GM23338 (cell line): Measurements from ENCODE around the gene RNU5D-1. TPM values are rescaled to one million over a fixed set of nuclear protein-coding genes. Genes with fewer than 3 reads are reported as not detected.

Experiments used
- ATAC-seq: fragments of 200-7000 bp; cut with Tn5 transposase; 3 replicates; pipeline ENCODE4 v1.9.1; 2020
- DNase-seq: peaks from one replicate; pipeline ENCODE4 v3.0.0-alpha.2; 2015; ENCODE audit warnings: low spot score
- H2AFZ ChIP-seq: fragments of 200-600 bp; sonication (generic); 2 replicates; pipeline ENCODE4 v1.8.0; 2016; ENCODE audit warnings: antibody characterized with exemption, mild to moderate bottlenecking, moderate library complexity
- H3F3A ChIP-seq: fragments of 200-600 bp; sonication (generic); replicated peaks from 2 replicates; pipeline ENCODE4 v1.8.0; 2017; ENCODE audit warnings: antibody characterized with exemption, mixed run types, low read depth
- H3K27ac ChIP-seq: fragments of 200-600 bp; sonication (generic); 2 replicates; pipeline ENCODE4 v1.6.1; 2016; ENCODE audit warnings: low read depth
- H3K27me3 ChIP-seq: fragments of 200-600 bp; sonication (generic); 2 replicates; pipeline ENCODE4 v1.8.0; 2016; ENCODE audit warnings: mild to moderate bottlenecking, mixed run types, moderate library complexity; ENCODE audit not compliant: insufficient read depth
- H3K36me3 ChIP-seq: fragments of 200-600 bp; sonication (generic); 2 replicates; pipeline ENCODE4 v1.8.0; 2016; ENCODE audit warnings: mild to moderate bottlenecking; ENCODE audit not compliant: insufficient read depth
- H3K4me1 ChIP-seq: fragments of 200-600 bp; sonication (generic); 2 replicates; pipeline ENCODE4 v1.8.0; 2016; ENCODE audit warnings: mild to moderate bottlenecking, moderate library complexity; ENCODE audit not compliant: insufficient read depth
- H3K4me2 ChIP-seq: fragments of 200-600 bp; sonication (generic); 2 replicates; pipeline ENCODE4 v1.7.1; 2017; ENCODE audit warnings: mixed run types
- H3K4me3 ChIP-seq: fragments of 200-600 bp; sonication (generic); 2 replicates; pipeline ENCODE4 v1.6.1; 2016; ENCODE audit warnings: mixed run types
- H3K79me2 ChIP-seq: fragments of 200-600 bp; sonication (generic); replicated peaks from 2 replicates; pipeline ENCODE4 v1.8.0; 2017; ENCODE audit warnings: mild to moderate bottlenecking; ENCODE audit not compliant: insufficient read depth
- H3K9me2 ChIP-seq: fragments of 200-600 bp; sonication (generic); 2 replicates; pipeline ENCODE4 v1.8.0; 2017; ENCODE audit not compliant: insufficient read depth
- H4K20me1 ChIP-seq: fragments of 200-600 bp; sonication (generic); replicated peaks from 2 replicates; pipeline ENCODE4 v1.8.0; 2017; ENCODE audit warnings: mild to moderate bottlenecking; ENCODE audit not compliant: insufficient read depth
- H3K27ac Mint-ChIP-seq: 2 replicates; pipeline ENCODE4 v1.8.0; 2020; ENCODE audit warnings: inconsistent platforms, mild to moderate bottlenecking, moderate library complexity, mixed read lengths
- H3K27me3 Mint-ChIP-seq: 3 replicates; pipeline ENCODE4 v1.8.0; 2022; ENCODE audit warnings: low read depth, mild to moderate bottlenecking, moderate library complexity, mixed read lengths, inconsistent platforms; ENCODE audit not compliant: insufficient read depth, poor library complexity
- H3K36me3 Mint-ChIP-seq: 3 replicates; pipeline ENCODE4 v1.8.0; 2021; ENCODE audit warnings: low read depth, mild to moderate bottlenecking, inconsistent platforms, moderate library complexity, mixed read lengths
- H3K4me1 Mint-ChIP-seq: 3 replicates; pipeline ENCODE4 v1.8.0; 2020; ENCODE audit warnings: mild to moderate bottlenecking, inconsistent platforms, mixed read lengths
- H3K4me3 Mint-ChIP-seq: 3 replicates; pipeline ENCODE4 v1.8.0; 2021; ENCODE audit warnings: moderate library complexity, mild to moderate bottlenecking, inconsistent platforms, mixed read lengths
- H3K9me3 Mint-ChIP-seq: 3 replicates; pipeline ENCODE4 v1.8.0; 2020; ENCODE audit warnings: moderate library complexity, mild to moderate bottlenecking, inconsistent platforms, mixed read lengths
- CREB1 ChIP-seq: fragments of 250-450 bp; sonication (Bioruptor Pico); IDR thresholded peaks from 2 replicates; pipeline ENCODE4 v1.5.0; 2020; ENCODE audit warnings: low read depth, mild to moderate bottlenecking, moderate library complexity
- CTCF ChIP-seq, 2 experiments: fragments of 200-600 bp in 1 of 2; sonication (generic) in 1 of 2; conservative IDR thresholded peaks; 2 replicates each; pipeline versions ENCODE4 v1.5.1 to v1.6.1; 2016 to 2017; ENCODE audit warnings: antibody characterized with exemption in 2 of 2, low read depth in 2 of 2, mild to moderate bottlenecking in 2 of 2, moderate library complexity in 1 of 2
- EZH2 ChIP-seq: fragments of 200-600 bp; sonication (generic); IDR thresholded peaks from one replicate; pipeline ENCODE4 v1.8.0; 2017; ENCODE audit warnings: antibody characterized with exemption, mild to moderate bottlenecking, low read depth; ENCODE audit not compliant: unreplicated experiment
- EZH2phosphoT487 ChIP-seq: fragments of 200-600 bp; sonication (generic); IDR thresholded peaks from one replicate; pipeline ENCODE4 v1.8.1; 2018; ENCODE audit warnings: antibody characterized with exemption; ENCODE audit not compliant: unreplicated experiment
- JUNB ChIP-seq: IDR thresholded peaks from one replicate; pipeline ENCODE4 v1.6.1; 2016; ENCODE audit warnings: antibody characterized with exemption; ENCODE audit not compliant: unreplicated experiment
- NANOG ChIP-seq: IDR thresholded peaks from 2 replicates; pipeline ENCODE4 v1.6.1; 2016; ENCODE audit warnings: antibody characterized with exemption, borderline replicate concordance
- POLR2AphosphoS5 ChIP-seq: IDR thresholded peaks from 2 replicates; pipeline ENCODE4 v1.6.1; 2016; ENCODE audit warnings: antibody characterized with exemption, low read depth
- REST ChIP-seq: IDR thresholded peaks from one replicate; pipeline ENCODE4 v1.6.1; 2018; ENCODE audit warnings: antibody characterized with exemption; ENCODE audit not compliant: unreplicated experiment
- STAT1 ChIP-seq: IDR thresholded peaks from one replicate; pipeline ENCODE4 v1.6.1; 2016; ENCODE audit warnings: antibody characterized with exemption; ENCODE audit not compliant: unreplicated experiment
- ZNF114 ChIP-seq: fragments of 250-450 bp; sonication (Bioruptor Pico); IDR thresholded peaks from 2 replicates; pipeline ENCODE4 v1.5.0; 2020; ENCODE audit warnings: mild to moderate bottlenecking, moderate library complexity
- ZNF331 ChIP-seq: fragments of 250-450 bp; sonication (Bioruptor Pico); IDR thresholded peaks from 2 replicates; pipeline ENCODE4 v1.5.0; 2020; ENCODE audit warnings: low read depth, mild to moderate bottlenecking, moderate library complexity
- ZNF462 ChIP-seq: fragments of 250-450 bp; sonication (Bioruptor Pico); IDR thresholded peaks from 2 replicates; pipeline ENCODE4 v1.5.0; 2020; ENCODE audit warnings: mild to moderate bottlenecking, moderate library complexity
- polyA plus RNA-seq: library from polyadenylated mRNA; unstranded; fragments of >200 nt; fragmentation: Nextera tagmentation; extraction: Ambion mirVana; gene quantifications from 2 replicates; pipeline ENCODE4 v1.2.1, GENCODE V29; 2016
- total RNA-seq: library from RNA; depleted of rRNA; stranded (reverse); fragments of >200 nt; shearing (Covaris generic); gene quantifications from 2 replicates; pipeline ENCODE4 v1.2.3, GENCODE V29; 2014

Gene RNU5D-1
- total and polyA plus RNA-seq, 2 experiments from 2014 or later, result not detected

- TF ChIP-seq REST (no peak), ZNF114 (CRISPR knock-in tag) (no peak), JUNB (no peak), NANOG (no peak), CREB1 (CRISPR knock-in tag) (no peak)
Measured at GRCh38 chr1:44693900-44694299, 37.1 kb downstream of the RNU5D-1 start (continued).

- no peak for DNase-seq
- Histone ChIP-seq H3K4me3 (no peak overlapping the region), H3F3A (no peaks in the 10 kb centered on the region), H2AFZ (no peak overlapping the region), H3K36me3 (no peaks in the 10 kb centered on the region), H3K4me2 (no peak overlapping the region), H3K27me3 (no peaks in the 10 kb centered on the region), H3K79me2 (no peaks in the 10 kb centered on the region), H3K27ac (no peak overlapping the region), H3K4me1 (peaks cover 13% of the 10 kb centered on the region), H4K20me1 (no peaks in the 10 kb centered on the region), H3K9me2 (no peaks in the 10 kb centered on the region)
- no peaks in the 10 kb centered on the region for H3K36me3 Mint-ChIP-seq
- ATAC-seq, result no peak
- no peak overlapping the region for H3K27ac Mint-ChIP-seq
- peaks cover 15% of the 10 kb centered on the region for H3K4me1 Mint-ChIP-seq
- H3K4me3 Mint-ChIP-seq, result no peak overlapping the region
- no peaks in the 10 kb centered on the region for H3K9me3 Mint-ChIP-seq
- H3K27me3 Mint-ChIP-seq, result peaks cover 4% of the 10 kb centered on the region
- no peak for TF ChIP-seq STAT1
- TF ChIP-seq ZNF114 (CRISPR knock-in tag), result no peak
- no peak for TF ChIP-seq POLR2AphosphoS5
- no peak for TF ChIP-seq ZNF331
- TF ChIP-seq NANOG, result no peak
- no peak for TF ChIP-seq ZNF462 (CRISPR knock-in tag)
- no peak for TF ChIP-seq JUNB
- no peak for TF ChIP-seq CREB1 (CRISPR knock-in tag)
- no peak for TF ChIP-seq EZH2phosphoT487
- no peak for TF ChIP-seq EZH2
- TF ChIP-seq CTCF (conservative IDR thresholded peaks at IDR 0.05; ENCODE audit: low read depth in 2 of 2), result no peak
Measured at GRCh38 chr1:44693159-44693558, 37.8 kb downstream of the RNU5D-1 start.
